Endothelial cell of umbilical vein (primary cell): ENCODE data around the gene CHST11. TPM values are rescaled to one million over a fixed set of nuclear protein-coding genes. Genes with fewer than 3 reads are reported as not detected.

ENCODE experiments used
- BruUV-seq: library from RNA; stranded (reverse); fragments of 400-500 nt; replicated peaks from 2 replicates; lab custom pipeline; 2021; lab: Mats Ljungman, UMichigan
- CTCF ChIA-PET: fragments of 300-600, 350-600 bp; sonication (Branson Sonifier 250); formaldehyde crosslinking; loops from one replicate; lab custom pipeline; 2021; ENCODE audit warnings: antibody characterized with exemption, inconsistent platforms; lab: Charles Lee
- POLR2A ChIA-PET: fragments of 300-600, 350-600 bp; sonication (Branson Sonifier 250); formaldehyde crosslinking; loops from one replicate; lab custom pipeline; 2021; ENCODE audit warnings: antibody characterized with exemption, inconsistent platforms; lab: Charles Lee
- DNase-seq: peaks from one replicate; pipeline ENCODE4 v3.0.0-alpha.2; 2011; ENCODE audit warnings: low read depth, low spot score
- FAIRE-seq: peaks from 2 replicates; lab custom pipeline; 2011; peaks lifted over from hg19 to GRCh38; lab: Jason Lieb, UNC
- H2AFZ ChIP-seq: 2 replicates; pipeline ENCODE4 v1.6.0; 2012; ENCODE audit warnings: low read depth, low read length, control low read depth, inconsistent platforms
- H3K27ac ChIP-seq: 2 replicates; pipeline ENCODE4 v1.5.1; 2011; ENCODE audit warnings: low read depth, mild to moderate bottlenecking, control low read depth, low read length, moderate library complexity; ENCODE audit not compliant: insufficient read depth
- H3K27me3 ChIP-seq, 2 experiments: 2 replicates each; pipeline versions ENCODE4 v1.6.0 to v1.6.1; 2011; ENCODE audit warnings: low read length in 2 of 2, mixed read lengths in 1 of 2; ENCODE audit not compliant: control insufficient read depth in 2 of 2, insufficient read depth in 2 of 2
- H3K36me3 ChIP-seq, 2 experiments: 2 replicates in 1 of 2; 3 replicates in 1 of 2; pipeline ENCODE4 v1.5.1; 2011; ENCODE audit warnings: low read length in 2 of 2, mild to moderate bottlenecking in 1 of 2, moderate library complexity in 1 of 2; ENCODE audit not compliant: control insufficient read depth in 2 of 2, insufficient read depth in 2 of 2; ENCODE audit errors: extremely low read depth in 1 of 2
- H3K4me1 ChIP-seq: 3 replicates; pipeline ENCODE4 v1.5.1; 2011; ENCODE audit warnings: mild to moderate bottlenecking, low read length; ENCODE audit not compliant: control insufficient read depth, insufficient read depth; ENCODE audit errors: extremely low read depth
- H3K4me2 ChIP-seq: 2 replicates; pipeline ENCODE4 v1.6.1; 2011; ENCODE audit warnings: low read length, control low read depth, mixed read lengths; ENCODE audit not compliant: insufficient read depth
- H3K4me3 ChIP-seq, 3 experiments: fragments of 200-600 bp in 1 of 3; sonication (generic), shearing (Covaris generic) in 1 of 3; replicated peaks in 1 of 3; 2 replicates each; pipeline ENCODE4 v1.5.1; 2011 to 2016; ENCODE audit warnings: control low read depth in 3 of 3, low read length in 3 of 3, mild to moderate bottlenecking in 2 of 3, inconsistent platforms in 1 of 3, low read depth in 1 of 3, moderate library complexity in 1 of 3; ENCODE audit not compliant: insufficient read depth in 1 of 3
- H3K79me2 ChIP-seq: 2 replicates; pipeline ENCODE4 v1.6.0; 2012; ENCODE audit warnings: low read length, inconsistent platforms; ENCODE audit not compliant: control insufficient read depth, insufficient read depth
- H3K9ac ChIP-seq: replicated peaks from 2 replicates; pipeline ENCODE3; 2011; ENCODE audit warnings: low read length, control low read depth; ENCODE audit not compliant: insufficient read depth; ENCODE audit errors: extremely low read depth
- H3K9me1 ChIP-seq: replicated peaks from 3 replicates; pipeline ENCODE4 v1.6.0; 2011; ENCODE audit warnings: mild to moderate bottlenecking, low read length; ENCODE audit not compliant: control insufficient read depth, insufficient read depth; ENCODE audit errors: extremely low read depth
- H3K9me3 ChIP-seq: replicated peaks from 2 replicates; pipeline ENCODE4 v1.5.1; 2012; ENCODE audit warnings: low read length, inconsistent platforms; ENCODE audit not compliant: control insufficient read depth, insufficient read depth
- H4K20me1 ChIP-seq: replicated peaks from 2 replicates; pipeline ENCODE3; 2011; ENCODE audit warnings: mild to moderate bottlenecking, low read length; ENCODE audit not compliant: control insufficient read depth, insufficient read depth; ENCODE audit errors: extremely low read depth
- CTCF ChIP-seq, 2 donors: IDR thresholded peaks; 1 replicate in 1 of 2; 2 replicates in 1 of 2; pipeline ENCODE4 v1.5.1; 2011; ENCODE audit warnings: low read length in 2 of 2, mild to moderate bottlenecking in 2 of 2, moderate library complexity in 2 of 2, control low read depth in 1 of 2, inconsistent platforms in 1 of 2, low read depth in 1 of 2; ENCODE audit not compliant: insufficient read depth in 1 of 2; ENCODE audit errors: extremely low read depth in 1 of 2
- GATA2 ChIP-seq: IDR thresholded peaks from 2 replicates; pipeline ENCODE4 v1.7.0; 2011; ENCODE audit warnings: low read depth, mild to moderate bottlenecking, moderate library complexity, mixed read lengths, low read length; ENCODE audit not compliant: insufficient read length, insufficient read depth
- MYC ChIP-seq: IDR thresholded peaks from one replicate; pipeline ENCODE4 v1.6.1; 2011; ENCODE audit warnings: mild to moderate bottlenecking, low read depth, low read length
- POLR2AphosphoS5 ChIP-seq: IDR thresholded peaks from 2 replicates; pipeline ENCODE4 v1.6.1; 2012; ENCODE audit warnings: low read depth, mild to moderate bottlenecking, control low read depth, low read length, moderate library complexity; ENCODE audit not compliant: insufficient read depth
- dilution Hi-C: fragments of 300-500 bp; cut with MboI; formaldehyde crosslinking; loops from one replicate; pipeline ENCODE4 v1.15.0; 2019; ENCODE audit warnings: low sequenced_read_pairs; ENCODE audit not compliant: extremely low pct_ligation_motif_present
- intact Hi-C: fragments of 100-400 bp; cut with micrococcal nuclease; formaldehyde crosslinking; loops from one replicate; pipeline ENCODE4 v1.10.0; 2022
- polyA plus RNA-seq, 4 experiments: library from polyadenylated mRNA; depleted of rRNA in 3 of 4; stranded (reverse) in 3 of 4; unstranded in 1 of 4; fragments of >200 nt; gene quantifications; 2 replicates each; pipeline versions ENCODE4 v1.2.1 to v1.2.3, GENCODE V29; 2011 to 2012; ENCODE audit warnings: missing spikeins in 1 of 4
- total RNA-seq: library from RNA; stranded (reverse); gene quantifications from 2 replicates; pipeline ENCODE4 v1.2.3, GENCODE V29; 2021
- TF ChIP-seq, protein P1 (sequence below): IDR thresholded peaks from 2 replicates; pipeline ENCODE4 v1.6.1; 2011; ENCODE audit not compliant: insufficient read depth, insufficient read length

Gene CHST11
- total and polyA plus RNA-seq, 2 donors (not counting 3 experiments of a cell fraction or from before 2014, with no cell fraction given), result 19.7 to 20.9 TPM

DNA sequence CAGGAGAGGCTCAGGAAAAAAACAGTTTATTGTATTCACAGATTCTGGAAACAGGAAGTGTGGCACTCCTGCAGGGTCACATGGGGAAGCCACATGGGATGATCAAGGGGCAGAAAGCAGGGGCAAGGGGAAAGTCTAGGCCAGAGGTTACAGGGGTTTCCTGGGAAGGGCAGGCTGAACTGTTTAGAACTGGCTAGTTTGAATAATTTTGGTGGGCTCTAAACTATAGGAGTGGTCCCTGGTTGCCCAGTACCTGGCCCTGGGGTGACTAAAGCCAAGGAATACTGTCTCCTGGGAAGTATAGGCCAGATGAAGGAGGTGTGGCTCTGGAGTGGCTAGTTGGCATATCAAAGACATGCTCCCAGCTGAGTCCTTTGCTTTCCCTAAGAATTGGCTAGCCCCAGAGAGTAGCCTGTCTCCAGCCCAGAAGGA, 332.1 kb downstream of the CHST11 start:
- POLR2A ChIA-PET, result no interaction called here
- H3K79me2 ChIP-seq, result no peaks in the 10 kb centered on the region
- CTCF ChIA-PET, result no interaction called here
- TF ChIP-seq, protein P1, sequence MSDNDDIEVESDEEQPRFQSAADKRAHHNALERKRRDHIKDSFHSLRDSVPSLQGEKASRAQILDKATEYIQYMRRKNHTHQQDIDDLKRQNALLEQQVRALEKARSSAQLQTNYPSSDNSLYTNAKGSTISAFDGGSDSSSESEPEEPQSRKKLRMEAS, result no peak
- TF ChIP-seq GATA2, result no peak
- dilution Hi-C loops, result no loop called here
- H3K4me2 ChIP-seq, result no peak overlapping the region
- intact Hi-C loops, result no loop called here
- no peaks in the 10 kb centered on the region for H3K4me1 ChIP-seq
- FAIRE-seq, result no peak
- no peaks in the 10 kb centered on the region for H3K36me3 ChIP-seq
- H3K9me1 ChIP-seq, result no peaks in the 10 kb centered on the region
- no peak overlapping the region for H2AFZ ChIP-seq
- no peaks in the 10 kb centered on the region for H3K27me3 ChIP-seq
- no TSS peak for BruUV-seq
- H3K9me3 ChIP-seq, result no peaks in the 10 kb centered on the region
- H4K20me1 ChIP-seq, result no peaks in the 10 kb centered on the region
- no peak for DNase-seq
- no peak overlapping the region for H3K9ac ChIP-seq
- no peak overlapping the region for H3K4me3 ChIP-seq
- H3K27ac ChIP-seq, result no peak overlapping the region

DNA sequence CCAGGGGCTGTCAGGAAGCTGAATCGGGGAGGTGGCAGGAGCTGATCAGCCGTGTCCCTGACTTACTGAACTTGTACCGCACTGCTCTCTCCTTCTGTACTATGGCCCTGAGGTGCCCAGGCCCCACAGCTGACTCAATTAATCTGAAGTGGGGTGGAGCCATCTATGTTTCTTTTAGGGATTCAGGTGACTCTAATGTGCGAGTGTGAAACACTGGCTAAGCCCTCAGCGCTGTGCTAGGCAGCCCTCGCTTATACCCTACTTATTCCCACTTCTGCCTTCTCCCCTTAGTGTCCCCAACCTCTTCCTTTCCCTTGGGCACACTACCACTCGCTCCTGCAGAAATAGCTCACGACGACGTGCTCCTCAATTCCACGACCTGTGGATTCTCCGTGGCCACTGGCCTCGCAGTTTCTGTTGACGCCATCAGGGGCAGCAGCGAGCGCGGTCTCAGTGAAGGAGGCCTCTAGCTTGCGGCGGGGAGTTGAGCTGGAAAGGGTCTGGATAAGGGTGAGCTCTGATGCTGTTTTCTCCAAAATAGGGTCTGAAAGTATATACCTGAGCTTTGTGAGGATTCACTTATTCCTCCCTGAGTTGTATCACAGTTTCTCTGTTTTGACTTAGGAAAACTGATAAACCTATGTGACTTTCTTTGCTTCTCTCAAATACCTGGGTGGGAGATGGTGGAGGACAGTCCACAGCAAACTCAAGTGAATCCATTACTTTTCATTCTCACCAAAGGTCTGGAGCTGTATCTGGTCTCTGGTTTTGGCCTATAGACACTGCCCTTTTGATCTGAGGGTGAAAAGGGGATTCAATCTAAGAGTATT, 333.8 kb downstream of the CHST11 start:
- DNase-seq (peak; percentile 24), FAIRE-seq (peak; percentile 53)
- Histone ChIP-seq H3K27ac (no peak overlapping the region), H3K27me3 (no peaks in the 10 kb centered on the region), H3K4me1 (no peaks in the 10 kb centered on the region), H3K9me3 (no peaks in the 10 kb centered on the region), H3K79me2 (no peaks in the 10 kb centered on the region), H3K9me1 (no peaks in the 10 kb centered on the region), H3K4me3 (no peak overlapping the region), H4K20me1 (no peaks in the 10 kb centered on the region), H3K9ac (no peak overlapping the region), H3K4me2 (no peak overlapping the region), H2AFZ (peak overlapping the region; percentile 38), H3K36me3 (no peaks in the 10 kb centered on the region)
- ChIA-PET CTCF (interaction anchor here (0.6 to 1.5 kb wide), 23 partner anchors 9 to 409 kb away, joined by 3 to 26 read pairs (median 3); no protein-coding TSS in a partner anchor), POLR2A (no interaction called here)
- intact Hi-C loops (no loop called here), dilution Hi-C loops (no loop called here)
- peak; percentile 81 to 83 for TF ChIP-seq CTCF (IDR thresholded peaks at IDR 0.05; ENCODE audit: extremely low read depth in 1 of 2, insufficient read depth in 1 of 2, low read depth in 1 of 2, low read length in 2 of 2)
- no peak for TF ChIP-seq POLR2AphosphoS5
- no peak for TF ChIP-seq MYC
- no peak for TF ChIP-seq GATA2
- BruUV-seq, result no TSS peak
